ENCODE measurements around the gene G6PC3. TPM values are rescaled to one million over a fixed set of nuclear protein-coding genes. Genes with fewer than 3 reads are reported as not detected.
"Not testable (repeated sequence)": the region's sequence is repeated elsewhere in the genome, so short reads cannot be mapped to it uniquely, and the experiment has no call there.

G6PC3 gene, protein sequence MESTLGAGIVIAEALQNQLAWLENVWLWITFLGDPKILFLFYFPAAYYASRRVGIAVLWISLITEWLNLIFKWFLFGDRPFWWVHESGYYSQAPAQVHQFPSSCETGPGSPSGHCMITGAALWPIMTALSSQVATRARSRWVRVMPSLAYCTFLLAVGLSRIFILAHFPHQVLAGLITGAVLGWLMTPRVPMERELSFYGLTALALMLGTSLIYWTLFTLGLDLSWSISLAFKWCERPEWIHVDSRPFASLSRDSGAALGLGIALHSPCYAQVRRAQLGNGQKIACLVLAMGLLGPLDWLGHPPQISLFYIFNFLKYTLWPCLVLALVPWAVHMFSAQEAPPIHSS
- total RNA-seq (10 to 100 TPM; 10.9 to 13.8 TPM), total RNA-seq (6.9 to 8.3 reads per million in 2 donors)

- H3K27me3 Mint-ChIP-seq: no peaks in the 10 kb centered on the region
- H3K4me1 Mint-ChIP-seq: peaks cover 34% of the 10 kb centered on the region
- DNase-seq (peak; percentile 45 to 74 (median 73)), ATAC-seq (peak; percentile 55)
- peak within 1 kb of the TSS; percentile 94 for H3K4me3 Mint-ChIP-seq
- no peaks in the 10 kb centered on the region for H3K36me3 Mint-ChIP-seq (ENCODE audit: low read depth)
- H3K9me3 ChIP-seq (ENCODE audit: control insufficient read depth, low read length, poor library complexity, severe bottlenecking): no peaks in the 10 kb centered on the region
- peak within 1 kb of the TSS; percentile 95 for H3K27ac Mint-ChIP-seq
These were observed at the start of gene G6PC3 for GRCh38 chr17:44070455-44071197. Gene G6PC3, plus strand, starts transcription at chr17:44070735. Its CDS starts 231 bp downstream, at chr17:44070966.

GRCh38 chr17:44021227-44021626 is 49.3 kb upstream of the G6PC3 start:
- not testable (repeated sequence) for H3K4me1 Mint-ChIP-seq; H3K27me3 Mint-ChIP-seq; H3K36me3 Mint-ChIP-seq (ENCODE audit: low read depth); H3K4me3 Mint-ChIP-seq; ATAC-seq; DNase-seq; H3K9me3 ChIP-seq (ENCODE audit: control insufficient read depth, low read length, poor library complexity, severe bottlenecking); H3K27ac Mint-ChIP-seq

DNA sequence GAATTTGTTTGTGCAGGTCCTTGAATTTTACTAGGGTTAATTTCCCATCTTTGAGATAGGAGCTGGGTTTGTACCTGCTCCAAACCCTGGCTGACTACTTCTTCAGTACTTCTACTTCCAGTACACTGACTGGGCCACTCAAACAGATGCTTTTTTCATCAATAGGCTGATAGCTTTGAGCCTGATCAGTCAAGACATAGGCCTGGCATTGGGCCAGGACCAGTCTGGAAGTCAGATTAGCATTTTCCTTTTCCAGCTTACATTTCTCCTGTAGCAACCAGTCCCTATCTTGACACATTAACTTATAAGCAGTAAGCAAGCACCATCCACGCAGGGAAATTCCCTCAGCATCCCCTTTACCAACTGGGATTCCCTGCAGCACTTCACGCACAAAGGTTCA is 48.3 kb upstream of the G6PC3 start:
- DNase-seq: no peak
- no peaks in the 10 kb centered on the region for H3K9me3 ChIP-seq (ENCODE audit: control insufficient read depth, low read length, poor library complexity, severe bottlenecking)
- no peak overlapping the region for H3K4me3 Mint-ChIP-seq
- H3K36me3 Mint-ChIP-seq (ENCODE audit: low read depth): no peaks in the 10 kb centered on the region
- H3K27me3 Mint-ChIP-seq: no peaks in the 10 kb centered on the region
- ATAC-seq: no peak
- no peaks in the 10 kb centered on the region for H3K4me1 Mint-ChIP-seq
- H3K27ac Mint-ChIP-seq: no peak overlapping the region

DNA sequence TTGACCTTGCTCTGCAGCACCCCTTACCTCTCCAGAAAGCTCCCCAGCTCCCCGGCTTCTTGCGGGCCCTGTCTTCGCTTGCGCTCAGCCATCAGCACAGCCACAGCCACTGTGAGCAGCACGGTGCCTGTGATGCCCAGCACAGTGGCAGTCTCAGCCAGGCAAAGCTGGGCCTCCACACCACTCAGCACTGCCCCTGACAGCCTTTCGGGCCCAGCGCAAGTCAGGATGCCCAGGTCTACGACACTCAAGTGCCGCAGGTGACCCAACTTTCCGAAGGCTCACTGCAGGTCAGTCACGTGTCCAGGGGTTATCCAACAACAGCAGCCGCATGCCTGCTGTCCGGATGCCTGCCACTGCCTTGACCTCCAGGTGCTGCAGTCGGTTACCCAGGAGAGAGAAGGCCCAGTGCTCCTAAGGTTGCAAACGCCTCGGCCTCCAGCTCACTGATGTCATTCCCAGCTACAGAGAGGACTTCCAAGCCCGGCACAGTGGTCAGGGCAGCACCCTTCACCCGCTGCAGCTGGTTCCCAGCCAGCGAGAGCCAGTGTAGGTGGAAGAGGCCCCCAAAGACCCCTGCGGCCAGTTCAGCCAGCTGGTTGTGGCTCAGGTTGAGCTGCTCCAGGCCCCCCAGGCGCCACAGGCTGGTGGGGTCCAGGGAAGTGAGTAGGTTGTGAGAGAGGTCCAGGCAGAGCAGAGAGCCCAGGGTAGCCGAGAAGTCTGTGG is 46.8 kb upstream of the G6PC3 start:
- no peak for ATAC-seq
- H3K36me3 Mint-ChIP-seq (ENCODE audit: low read depth): no peaks in the 10 kb centered on the region
- H3K27me3 Mint-ChIP-seq: no peaks in the 10 kb centered on the region
- H3K9me3 ChIP-seq (ENCODE audit: control insufficient read depth, low read length, poor library complexity, severe bottlenecking): no peaks in the 10 kb centered on the region
- peak overlapping the region; percentile 43 for H3K27ac Mint-ChIP-seq
- DNase-seq: no peak
- H3K4me1 Mint-ChIP-seq: no peaks in the 10 kb centered on the region
- no peak overlapping the region for H3K4me3 Mint-ChIP-seq

DNA sequence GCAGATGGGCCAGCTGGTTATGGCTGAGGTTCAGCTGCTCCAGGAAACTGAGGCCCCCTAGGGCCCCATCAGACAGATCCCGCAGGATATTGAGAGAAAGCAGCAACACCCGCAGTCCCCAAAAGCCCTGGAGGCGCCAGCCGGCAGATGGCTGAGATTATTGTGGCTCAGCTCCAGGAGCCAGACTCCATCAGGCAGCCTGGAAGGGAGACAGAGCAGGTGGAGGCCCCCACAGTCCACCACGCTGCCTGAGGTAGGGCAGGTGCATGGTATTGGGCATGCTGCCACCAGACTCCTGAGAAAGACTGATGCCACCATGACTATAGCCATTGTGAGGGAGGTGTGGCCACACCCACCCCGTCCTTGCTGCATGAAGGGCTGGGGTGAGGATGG is 46.3 kb upstream of the G6PC3 start:
- Mint-ChIP-seq H3K27ac (no peak overlapping the region), H3K27me3 (no peaks in the 10 kb centered on the region), H3K4me1 (peaks cover 3% of the 10 kb centered on the region), H3K36me3 (ENCODE audit: low read depth) (no peaks in the 10 kb centered on the region), H3K4me3 (no peak overlapping the region)
- DNase-seq: no peak
- H3K9me3 ChIP-seq (ENCODE audit: control insufficient read depth, low read length, poor library complexity, severe bottlenecking): no peaks in the 10 kb centered on the region
- no peak for ATAC-seq

GRCh38 chr17:44024853-44025252 is 45.7 kb upstream of the G6PC3 start:
- peaks cover 5% of the 10 kb centered on the region for H3K4me1 Mint-ChIP-seq
- no peak overlapping the region for H3K4me3 Mint-ChIP-seq
- no peak overlapping the region for H3K27ac Mint-ChIP-seq
- ATAC-seq (no peak), DNase-seq (no peak)
- no peaks in the 10 kb centered on the region for H3K27me3 Mint-ChIP-seq
- no peaks in the 10 kb centered on the region for H3K9me3 ChIP-seq (ENCODE audit: control insufficient read depth, low read length, poor library complexity, severe bottlenecking)
- H3K36me3 Mint-ChIP-seq (ENCODE audit: low read depth): peaks cover 2% of the 10 kb centered on the region

- ATAC-seq: no peak
- H3K4me3 Mint-ChIP-seq: no peak overlapping the region
- peak overlapping the region; percentile 90 for H3K27ac Mint-ChIP-seq
- no peaks in the 10 kb centered on the region for H3K27me3 Mint-ChIP-seq
- H3K9me3 ChIP-seq (ENCODE audit: control insufficient read depth, low read length, poor library complexity, severe bottlenecking): no peaks in the 10 kb centered on the region
- H3K4me1 Mint-ChIP-seq: peaks cover 12% of the 10 kb centered on the region
- no peak for DNase-seq
- peaks cover 7% of the 10 kb centered on the region for H3K36me3 Mint-ChIP-seq (ENCODE audit: low read depth)
These were observed 40.8 kb upstream of the G6PC3 start for GRCh38 chr17:44029736-44030135.

DNA sequence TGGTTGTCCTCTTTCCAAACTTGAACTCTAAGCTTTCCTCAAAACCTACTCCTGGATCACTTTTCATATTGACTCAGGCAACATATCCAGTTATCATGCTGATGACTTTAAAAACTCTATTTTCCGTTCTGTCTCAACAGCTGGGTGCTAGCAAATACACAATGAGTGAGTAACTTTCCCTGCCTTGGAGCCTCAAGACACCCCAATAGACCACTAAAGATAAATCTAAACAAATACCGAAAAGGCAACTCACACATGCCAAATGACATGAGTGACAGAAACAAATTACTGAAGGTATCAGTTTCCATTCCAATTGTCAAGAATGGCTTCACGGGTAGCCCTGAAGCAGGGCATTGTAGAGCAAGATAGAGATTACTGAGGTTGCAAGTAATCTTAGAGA is 40.1 kb upstream of the G6PC3 start:
- no peak overlapping the region for H3K4me3 Mint-ChIP-seq
- peaks cover 12% of the 10 kb centered on the region for H3K4me1 Mint-ChIP-seq
- no peak overlapping the region for H3K27ac Mint-ChIP-seq
- peaks cover 7% of the 10 kb centered on the region for H3K36me3 Mint-ChIP-seq (ENCODE audit: low read depth)
- DNase-seq: no peak
- H3K9me3 ChIP-seq (ENCODE audit: control insufficient read depth, low read length, poor library complexity, severe bottlenecking): no peaks in the 10 kb centered on the region
- H3K27me3 Mint-ChIP-seq: no peaks in the 10 kb centered on the region
- ATAC-seq: no peak

DNA sequence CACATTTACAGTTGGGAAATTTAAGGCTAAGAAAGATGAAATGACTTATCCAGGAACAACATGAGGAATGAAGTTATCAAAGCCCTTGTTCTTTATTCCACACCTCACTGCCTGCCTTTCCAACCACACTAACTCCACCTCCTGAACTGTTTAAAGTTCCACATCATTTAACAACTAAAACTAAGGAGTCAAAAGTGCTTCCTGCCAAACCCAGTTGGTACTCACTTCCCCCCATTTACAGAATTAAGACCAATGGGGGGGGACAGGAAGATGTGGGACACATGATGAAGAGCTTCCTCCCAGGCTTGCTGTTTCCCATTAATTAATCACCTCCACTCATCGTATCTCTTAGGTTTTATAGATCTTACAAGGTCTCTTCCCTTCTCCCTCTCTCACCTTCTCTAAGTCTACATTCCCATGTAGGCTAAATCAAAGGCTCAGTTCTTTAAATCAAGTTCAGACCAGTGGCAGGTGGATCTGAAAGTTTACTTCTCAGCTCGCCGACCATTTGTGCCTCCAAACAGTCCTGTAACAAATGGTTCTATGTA is 36.6 kb upstream of the G6PC3 start:
- ATAC-seq (no peak), DNase-seq (no peak)
- no peaks in the 10 kb centered on the region for H3K9me3 ChIP-seq (ENCODE audit: control insufficient read depth, low read length, poor library complexity, severe bottlenecking)
- Mint-ChIP-seq H3K27ac (no peak overlapping the region), H3K27me3 (no peaks in the 10 kb centered on the region), H3K4me3 (no peak overlapping the region), H3K36me3 (ENCODE audit: low read depth) (peaks cover 7% of the 10 kb centered on the region), H3K4me1 (peaks cover 11% of the 10 kb centered on the region)

GRCh38 chr17:44034688-44035087 is 35.8 kb upstream of the G6PC3 start:
- not testable (repeated sequence) for H3K36me3 Mint-ChIP-seq (ENCODE audit: low read depth); ATAC-seq; H3K27ac Mint-ChIP-seq; H3K27me3 Mint-ChIP-seq; H3K4me1 Mint-ChIP-seq; H3K9me3 ChIP-seq (ENCODE audit: control insufficient read depth, low read length, poor library complexity, severe bottlenecking); H3K4me3 Mint-ChIP-seq; DNase-seq

DNA sequence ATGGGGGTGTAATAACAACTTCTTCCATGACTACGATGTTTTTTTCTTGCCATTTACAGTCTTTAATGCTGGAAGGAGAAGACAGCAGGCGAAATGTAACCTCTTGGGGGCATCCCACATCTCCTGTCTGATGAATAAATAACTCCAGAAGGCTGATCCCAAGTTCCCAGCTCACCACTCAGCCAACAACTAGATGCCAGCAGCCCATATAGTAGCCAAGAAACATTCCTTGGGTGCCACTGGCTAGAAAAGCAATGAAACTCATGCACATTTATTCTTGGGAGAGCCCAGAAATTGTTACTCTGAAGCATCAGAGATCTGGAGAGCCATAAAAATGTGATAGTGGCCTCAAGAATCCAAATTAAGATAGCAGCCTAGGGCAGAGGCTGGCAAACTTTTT is 33.1 kb upstream of the G6PC3 start:
- Mint-ChIP-seq H3K27ac (no peak overlapping the region), H3K27me3 (no peaks in the 10 kb centered on the region), H3K4me1 (peaks cover 16% of the 10 kb centered on the region), H3K36me3 (ENCODE audit: low read depth) (peaks cover 7% of the 10 kb centered on the region), H3K4me3 (no peak overlapping the region)
- ATAC-seq: no peak
- no peaks in the 10 kb centered on the region for H3K9me3 ChIP-seq (ENCODE audit: control insufficient read depth, low read length, poor library complexity, severe bottlenecking)
- DNase-seq: no peak

GRCh38 chr17:44038604-44039011 is 31.9 kb upstream of the G6PC3 start:
- ATAC-seq (no peak), DNase-seq (no peak)
- no peaks in the 10 kb centered on the region for H3K9me3 ChIP-seq (ENCODE audit: control insufficient read depth, low read length, poor library complexity, severe bottlenecking)
- peaks cover 7% of the 10 kb centered on the region for H3K36me3 Mint-ChIP-seq (ENCODE audit: low read depth)
- peaks cover 16% of the 10 kb centered on the region for H3K4me1 Mint-ChIP-seq
- H3K4me3 Mint-ChIP-seq: no peak overlapping the region
- no peak overlapping the region for H3K27ac Mint-ChIP-seq
- no peaks in the 10 kb centered on the region for H3K27me3 Mint-ChIP-seq
